AG04449 (cell line): ENCODE measurements around the gene SLC5A10.

ENCODE experiments used
- CTCF ChIA-PET: fragments of 350-600 bp; formaldehyde crosslinking; extraction: SDS; loops from one replicate; lab custom pipeline; 2021; ENCODE audit warnings: antibody characterized with exemption; lab: Yijun Ruan, JAX
- POLR2A ChIA-PET: fragments of 400-600, 350-600 bp; formaldehyde crosslinking; extraction: SDS; loops from one replicate; lab custom pipeline; 2020; ENCODE audit warnings: antibody characterized with exemption, inconsistent platforms; lab: Yijun Ruan, JAX
- DNase-seq: peaks from one replicate; pipeline ENCODE4 v3.0.0-alpha.2; 2010; ENCODE audit warnings: low read depth, low spot score
- H3K4me3 ChIP-seq: 2 replicates; pipeline ENCODE4 v1.5.1; 2011; ENCODE audit warnings: low read depth, mild to moderate bottlenecking, control low read depth, low read length
- TF ChIP-seq, protein P1 (sequence below): IDR thresholded peaks from one replicate; pipeline ENCODE4 v1.5.1; 2011; ENCODE audit warnings: mild to moderate bottlenecking, moderate library complexity, low read length, control low read depth, inconsistent platforms; ENCODE audit not compliant: insufficient read depth; ENCODE audit errors: missing control alignments

SLC5A10 gene

GRCh38 chr17:19014628-19015215, 62.8 kb downstream of the SLC5A10 start:
- TF ChIP-seq, protein P1, sequence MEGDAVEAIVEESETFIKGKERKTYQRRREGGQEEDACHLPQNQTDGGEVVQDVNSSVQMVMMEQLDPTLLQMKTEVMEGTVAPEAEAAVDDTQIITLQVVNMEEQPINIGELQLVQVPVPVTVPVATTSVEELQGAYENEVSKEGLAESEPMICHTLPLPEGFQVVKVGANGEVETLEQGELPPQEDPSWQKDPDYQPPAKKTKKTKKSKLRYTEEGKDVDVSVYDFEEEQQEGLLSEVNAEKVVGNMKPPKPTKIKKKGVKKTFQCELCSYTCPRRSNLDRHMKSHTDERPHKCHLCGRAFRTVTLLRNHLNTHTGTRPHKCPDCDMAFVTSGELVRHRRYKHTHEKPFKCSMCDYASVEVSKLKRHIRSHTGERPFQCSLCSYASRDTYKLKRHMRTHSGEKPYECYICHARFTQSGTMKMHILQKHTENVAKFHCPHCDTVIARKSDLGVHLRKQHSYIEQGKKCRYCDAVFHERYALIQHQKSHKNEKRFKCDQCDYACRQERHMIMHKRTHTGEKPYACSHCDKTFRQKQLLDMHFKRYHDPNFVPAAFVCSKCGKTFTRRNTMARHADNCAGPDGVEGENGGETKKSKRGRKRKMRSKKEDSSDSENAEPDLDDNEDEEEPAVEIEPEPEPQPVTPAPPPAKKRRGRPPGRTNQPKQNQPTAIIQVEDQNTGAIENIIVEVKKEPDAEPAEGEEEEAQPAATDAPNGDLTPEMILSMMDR: no peak
- CTCF ChIA-PET: no interaction called here
- POLR2A ChIA-PET: no interaction called here
- no peak for DNase-seq
- no peak overlapping the region for H3K4me3 ChIP-seq

- POLR2A ChIA-PET: no interaction called here
- CTCF ChIA-PET: no interaction called here
- H3K4me3 ChIP-seq: no peak overlapping the region
- no peak for DNase-seq
- TF ChIP-seq, protein P1: no peak
These were observed 63.5 kb downstream of the SLC5A10 start for GRCh38 chr17:19015428-19015827.

- no peak overlapping the region for H3K4me3 ChIP-seq
- TF ChIP-seq, protein P1: no peak
- ChIA-PET POLR2A (no interaction called here), CTCF (no interaction called here)
- no peak for DNase-seq
These were observed 64.3 kb downstream of the SLC5A10 start for GRCh38 chr17:19016297-19016696.

DNA sequence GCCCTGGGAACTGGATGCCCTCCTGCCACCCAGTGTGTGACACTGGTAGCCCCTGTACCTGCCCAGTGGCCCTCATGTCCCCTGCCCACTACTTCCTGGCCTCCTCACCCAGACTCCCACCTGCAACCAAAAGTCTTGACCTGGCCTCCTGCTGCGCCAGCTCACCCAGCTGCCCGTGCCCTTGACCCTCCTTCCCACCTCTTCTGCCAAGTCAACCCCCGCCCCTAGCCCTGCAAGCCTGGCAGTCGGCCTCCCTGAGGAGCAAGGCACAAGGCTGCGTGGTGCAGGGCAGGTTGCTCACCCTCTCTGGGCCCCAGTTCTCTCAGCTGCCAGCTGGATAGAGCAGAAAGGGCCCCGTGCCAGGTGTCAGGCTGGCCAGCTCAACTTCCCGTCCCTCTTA, 64.9 kb downstream of the SLC5A10 start:
- no peak for DNase-seq
- H3K4me3 ChIP-seq: no peak overlapping the region
- TF ChIP-seq, protein P1: no peak
- ChIA-PET CTCF (no interaction called here), POLR2A (no interaction called here)

DNA sequence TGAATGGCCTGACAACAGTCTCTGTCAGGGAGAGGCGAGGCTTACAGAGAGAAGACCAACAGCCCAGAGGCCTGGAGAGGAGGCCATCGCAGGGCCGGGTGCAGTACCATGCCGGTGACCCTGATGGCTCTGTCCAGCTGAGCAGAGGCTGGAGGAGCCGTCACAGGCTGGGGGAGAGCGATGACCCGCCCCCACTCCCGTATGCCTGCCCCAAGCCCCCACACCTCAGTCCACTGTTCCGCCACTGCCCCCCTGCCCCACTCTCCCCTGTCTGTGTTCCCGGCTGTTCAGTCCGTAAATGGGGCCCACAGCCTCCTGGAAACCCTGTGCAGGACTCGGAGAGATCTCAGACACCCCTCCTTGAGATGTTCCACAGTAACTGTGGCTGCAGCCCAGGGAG, 65.4 kb downstream of the SLC5A10 start:
- POLR2A ChIA-PET: no interaction called here
- H3K4me3 ChIP-seq: no peak overlapping the region
- no peak for DNase-seq
- CTCF ChIA-PET: no interaction called here
- TF ChIP-seq, protein P1: no peak

DNA sequence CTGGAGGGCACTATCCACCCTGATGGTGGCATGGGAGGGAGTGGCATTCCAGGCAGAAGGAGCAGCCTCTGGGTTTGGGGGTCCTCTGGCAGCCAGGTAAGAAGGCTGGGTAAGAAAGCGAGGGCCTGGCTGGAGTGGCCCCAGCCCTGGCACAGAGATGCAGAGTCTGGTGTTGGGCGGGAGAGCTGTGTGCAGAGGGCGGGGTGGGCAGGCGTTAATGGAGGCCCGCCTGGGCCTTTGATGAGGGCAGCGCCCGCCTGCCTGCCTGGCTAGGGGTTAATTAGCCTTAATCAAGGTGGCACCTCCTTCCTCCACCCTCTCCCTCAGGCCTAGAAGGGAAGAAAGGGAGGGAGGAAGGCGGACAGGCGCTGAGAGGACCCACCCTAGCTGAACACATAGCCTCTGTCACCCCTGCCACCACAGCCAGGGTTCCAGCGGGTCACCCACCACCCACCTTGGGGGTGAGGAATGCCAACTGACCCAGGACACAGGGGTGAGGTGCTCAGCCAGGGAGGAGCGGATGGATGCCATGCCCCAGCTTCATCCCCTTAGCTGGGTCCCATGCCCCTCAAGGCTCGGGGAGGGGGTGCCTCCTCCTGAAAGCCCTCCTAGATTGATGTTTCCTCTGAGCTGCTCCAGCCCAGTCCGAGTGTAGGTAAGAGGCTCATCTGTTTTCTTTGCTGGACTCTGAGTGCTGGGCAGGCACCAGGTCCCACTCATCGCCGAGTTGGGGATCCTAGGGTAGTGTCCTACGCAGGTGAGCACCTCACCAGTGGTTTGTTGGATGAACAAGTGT, 66.0 kb downstream of the SLC5A10 start:
- H3K4me3 ChIP-seq: no peak overlapping the region
- ChIA-PET CTCF (interaction anchor here (1.0 kb wide), 1 partner anchor 57 kb away, joined by 4 read pairs; no protein-coding TSS in a partner anchor), POLR2A (no interaction called here)
- TF ChIP-seq, protein P1: no peak
- no peak for DNase-seq
